Measurements from ENCODE around the gene NUP54. TPM values are rescaled to one million over a fixed set of nuclear protein-coding genes. Genes with fewer than 3 reads are reported as not detected.
A peak's percentile ranks its signal among the peaks of the same experiment; 100 is the strongest.

NUP54 gene
- total RNA-seq, 2 experiments from 2014 or later, result 94.1 to 108 TPM

- Mint-ChIP-seq H3K4me3 (no peak overlapping the region), H3K36me3 (ENCODE audit: low read depth) (peaks cover 10% of the 10 kb centered on the region), H3K27ac (no peak overlapping the region), H3K4me1 (ENCODE audit: low read depth) (peaks cover 5% of the 10 kb centered on the region), H3K27me3 (no peaks in the 10 kb centered on the region), H3K9me3 (no peaks in the 10 kb centered on the region)
- H3K9me3 ChIP-seq (ENCODE audit: control insufficient read depth in 1 of 2, insufficient read depth in 1 of 2, low read length in 2 of 2), result no peaks in the 10 kb centered on the region
- ATAC-seq (ENCODE audit: poor library complexity) (no peak), DNase-seq (no peak)
- no peak overlapping the region for H3K27ac ChIP-seq (ENCODE audit: low read depth in 1 of 2, low read length in 2 of 2)
- H3K4me3 ChIP-seq (ENCODE audit: low read length), result no peak overlapping the region
- H3K27me3 ChIP-seq (ENCODE audit: control insufficient read depth in 1 of 2, insufficient read depth in 2 of 2, low read length in 2 of 2), result no peaks in the 10 kb centered on the region
- intact Hi-C loops (cut with DNase I, micrococcal nuclease), result loop anchor here in 1 of 2 experiments (5.0 to 10.0 kb wide), 2 partner anchors 931 to 1004 kb away; partner anchors contain the start of gene CCNG2
- ChIA-PET POLR2A (no interaction called here), CTCF (no interaction called here)
- H3K36me3 ChIP-seq (ENCODE audit: insufficient read depth, low read length), result no peaks in the 10 kb centered on the region
- H3K4me1 ChIP-seq (ENCODE audit: insufficient read depth, low read length), result peaks cover 9% of the 10 kb centered on the region
- no peak for TF ChIP-seq CTCF (IDR thresholded peaks at IDR 0.05)
These were observed 5.2 kb upstream of the NUP54 start for GRCh38 chr4:76153356-76153755.

GRCh38 chr4:76147454-76148141 lies 599 bp downstream of the NUP54 start:
- H3K27ac ChIP-seq (ENCODE audit: low read depth in 1 of 2, low read length in 2 of 2), result peak overlapping the region; percentile 80 to 90
- peak overlapping the region; percentile 92 for H3K27ac Mint-ChIP-seq
- intact Hi-C loops (cut with DNase I, micrococcal nuclease), result loop anchor here (2.0 to 10.0 kb wide), 8 partner anchors 65 to 1715 kb away; partner anchors contain the start of genes SDAD1 (in 2 of the 2), G3BP2 (in 1 of the 2), MRPL1 (in 1 of the 2) and NAAA (in 1 of the 2)
- H3K4me1 ChIP-seq (ENCODE audit: insufficient read depth, low read length), result peaks cover 15% of the 10 kb centered on the region
- peak overlapping the region; percentile 99 for H3K4me3 Mint-ChIP-seq
- no peaks in the 10 kb centered on the region for H3K9me3 ChIP-seq (ENCODE audit: control insufficient read depth in 1 of 2, insufficient read depth in 1 of 2, low read length in 2 of 2)
- TF ChIP-seq CTCF (IDR thresholded peaks at IDR 0.05), result no peak
- H3K27me3 Mint-ChIP-seq, result no peaks in the 10 kb centered on the region
- ATAC-seq (ENCODE audit: poor library complexity) (peak; percentile 18), DNase-seq (peak in 6 of 14 experiments; percentile 1 to 56 (median 16))
- CTCF ChIA-PET, result interaction anchor here (1.1 kb wide), 1 partner anchor 8 kb away, joined by 3 read pairs; no protein-coding TSS in a partner anchor
- no peaks in the 10 kb centered on the region for H3K27me3 ChIP-seq (ENCODE audit: control insufficient read depth in 1 of 2, insufficient read depth in 2 of 2, low read length in 2 of 2)
- H3K4me3 ChIP-seq (ENCODE audit: low read length), result peak overlapping the region; percentile 95
- no peaks in the 10 kb centered on the region for H3K9me3 Mint-ChIP-seq
- POLR2A ChIA-PET, result interaction anchor here (0.8 to 2.0 kb wide), 9 partner anchors 15 to 1715 kb away, joined by 3 to 18 read pairs (median 4); partner anchors contain the start of genes MRPL1, NAAA, SCARB2 and SDAD1
- peaks cover 34% of the 10 kb centered on the region for H3K36me3 Mint-ChIP-seq (ENCODE audit: low read depth)
- peaks cover 15% of the 10 kb centered on the region for H3K36me3 ChIP-seq (ENCODE audit: insufficient read depth, low read length)
- peaks cover 38% of the 10 kb centered on the region for H3K4me1 Mint-ChIP-seq (ENCODE audit: low read depth)

- Mint-ChIP-seq H3K27ac (no peak overlapping the region), H3K4me1 (ENCODE audit: low read depth) (peaks cover 60% of the 10 kb centered on the region), H3K27me3 (no peaks in the 10 kb centered on the region), H3K4me3 (peak overlapping the region; percentile 74), H3K9me3 (no peaks in the 10 kb centered on the region), H3K36me3 (ENCODE audit: low read depth) (peaks cover 57% of the 10 kb centered on the region)
- TF ChIP-seq CTCF (IDR thresholded peaks at IDR 0.05), result no peak
- no peak for ATAC-seq (ENCODE audit: poor library complexity)
- H3K9me3 ChIP-seq (ENCODE audit: control insufficient read depth in 1 of 2, insufficient read depth in 1 of 2, low read length in 2 of 2), result no peaks in the 10 kb centered on the region
- peaks cover 37% of the 10 kb centered on the region for H3K36me3 ChIP-seq (ENCODE audit: insufficient read depth, low read length)
- no peak for DNase-seq
- H3K4me3 ChIP-seq (ENCODE audit: low read length), result no peak overlapping the region
- intact Hi-C loops (cut with DNase I, micrococcal nuclease), result loop anchor here in 1 of 2 experiments (10.0 kb wide), 1 partner anchor 630 kb away; the partner anchor contains the start of genes RCHY1 and THAP6
- CTCF ChIA-PET, result no interaction called here
- H3K27ac ChIP-seq (ENCODE audit: low read depth in 1 of 2, low read length in 2 of 2), result no peak overlapping the region
- H3K4me1 ChIP-seq (ENCODE audit: insufficient read depth, low read length), result peaks cover 15% of the 10 kb centered on the region
- POLR2A ChIA-PET, result no interaction called here
- no peaks in the 10 kb centered on the region for H3K27me3 ChIP-seq (ENCODE audit: control insufficient read depth in 1 of 2, insufficient read depth in 2 of 2, low read length in 2 of 2)
These were observed 3.7 kb downstream of the NUP54 start for GRCh38 chr4:76144546-76144945.

Data from CD4-positive, alpha-beta T cell (primary cell).